Muscle layer of colon (tissue), 2 donors: Measurements from ENCODE around the gene HYDIN.
"Not testable (repeated sequence)": the region's sequence is repeated elsewhere in the genome, so short reads cannot be mapped to it uniquely, and the experiment has no call there.

ENCODE experiments used
- H3K27ac ChIP-seq: one replicate; pipeline ENCODE4 v1.7.0; 2013; ENCODE audit warnings: low read depth, mild to moderate bottlenecking, low read length, moderate library complexity
- H3K27me3 ChIP-seq, 2 donors: one replicate each; pipeline ENCODE4 v1.7.0; 2013; ENCODE audit warnings: low read length in 2 of 2, mild to moderate bottlenecking in 2 of 2; ENCODE audit not compliant: insufficient read depth in 2 of 2, control insufficient read depth in 1 of 2
- H3K36me3 ChIP-seq: one replicate; pipeline ENCODE4 v1.7.0; 2013; ENCODE audit warnings: mild to moderate bottlenecking, low read length; ENCODE audit not compliant: insufficient read depth
- H3K4me1 ChIP-seq: one replicate; pipeline ENCODE4 v1.7.0; 2013; ENCODE audit warnings: mild to moderate bottlenecking, low read length; ENCODE audit not compliant: insufficient read depth
- H3K4me3 ChIP-seq, 2 donors: one replicate each; pipeline ENCODE4 v1.7.0; 2013; ENCODE audit warnings: low read length in 2 of 2, low read depth in 1 of 2, mild to moderate bottlenecking in 1 of 2, moderate library complexity in 1 of 2
- H3K9ac ChIP-seq: one replicate; pipeline ENCODE4 v1.7.0; 2013; ENCODE audit warnings: low read length
- H3K9me3 ChIP-seq: one replicate; pipeline ENCODE4 v1.7.0; 2013; ENCODE audit warnings: mild to moderate bottlenecking, low read length
- donor health status: abdominal sarcoma.
- donor health status: Adenocarcinoma of cecum.

HYDIN gene

GRCh38 chr16:71080777-71081176, 149.7 kb downstream of the HYDIN start:
- not testable (repeated sequence) for H3K27ac ChIP-seq, H3K4me1 ChIP-seq, H3K9ac ChIP-seq, H3K36me3 ChIP-seq, H3K4me3 ChIP-seq, H3K27me3 ChIP-seq, H3K9me3 ChIP-seq

- H3K9me3 ChIP-seq, H3K4me1 ChIP-seq, H3K4me3 ChIP-seq, H3K9ac ChIP-seq, H3K27ac ChIP-seq, H3K36me3 ChIP-seq, H3K27me3 ChIP-seq: not testable (repeated sequence)
These were observed 150.3 kb downstream of the HYDIN start for GRCh38 chr16:71080262-71080661.

GRCh38 chr16:71070651-71071050, 159.9 kb downstream of the HYDIN start:
- H3K36me3 ChIP-seq, H3K4me3 ChIP-seq, H3K9ac ChIP-seq, H3K9me3 ChIP-seq, H3K27me3 ChIP-seq, H3K27ac ChIP-seq, H3K4me1 ChIP-seq: not testable (repeated sequence)

DNA sequence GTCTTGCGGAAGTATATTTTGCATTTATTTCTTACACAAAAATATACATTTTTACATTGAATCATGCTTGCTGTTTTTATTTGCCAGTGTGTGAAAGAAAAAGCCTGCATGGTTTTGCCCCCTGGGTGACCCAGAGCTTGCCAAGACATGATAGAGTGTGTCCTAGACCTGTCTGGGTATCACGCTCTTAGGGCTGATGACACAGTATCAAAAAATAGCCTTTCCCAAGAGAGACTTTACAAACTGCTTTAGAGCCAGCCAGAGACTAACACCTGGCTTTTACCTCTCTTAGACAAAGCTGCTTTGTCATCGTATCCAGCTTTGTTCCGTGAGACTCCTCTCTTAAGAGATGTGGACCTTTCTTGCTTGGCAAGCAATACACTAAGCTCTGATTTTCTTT, 160.7 kb downstream of the HYDIN start:
- not testable (repeated sequence) for H3K4me1 ChIP-seq, H3K36me3 ChIP-seq, H3K27ac ChIP-seq, H3K9me3 ChIP-seq, H3K27me3 ChIP-seq, H3K9ac ChIP-seq, H3K4me3 ChIP-seq

GRCh38 chr16:71053897-71054609, 176.5 kb downstream of the HYDIN start:
- not testable (repeated sequence) for H3K4me1 ChIP-seq, H3K9ac ChIP-seq, H3K9me3 ChIP-seq, H3K27me3 ChIP-seq, H3K36me3 ChIP-seq, H3K4me3 ChIP-seq, H3K27ac ChIP-seq

DNA sequence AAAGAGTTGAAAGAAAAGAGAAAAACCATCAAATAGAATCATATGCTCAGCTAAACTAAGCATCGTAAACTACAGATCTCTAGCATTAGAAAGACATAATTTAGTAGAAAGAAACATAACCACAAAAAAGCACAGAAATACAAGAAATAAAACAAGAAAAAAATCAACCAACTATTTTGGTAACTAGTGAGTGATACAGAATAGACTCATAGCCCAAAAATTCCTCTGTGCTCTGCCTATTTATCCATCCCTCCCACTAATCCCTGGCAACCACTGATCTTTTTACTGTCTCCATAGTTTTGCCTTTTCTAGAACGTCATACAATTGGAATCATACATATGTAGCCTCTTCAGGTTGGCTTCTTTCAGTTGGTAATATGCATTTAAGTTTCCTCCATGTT, 180.2 kb downstream of the HYDIN start:
- H3K4me1 ChIP-seq, H3K9ac ChIP-seq, H3K36me3 ChIP-seq, H3K9me3 ChIP-seq, H3K4me3 ChIP-seq, H3K27ac ChIP-seq, H3K27me3 ChIP-seq: not testable (repeated sequence)

DNA sequence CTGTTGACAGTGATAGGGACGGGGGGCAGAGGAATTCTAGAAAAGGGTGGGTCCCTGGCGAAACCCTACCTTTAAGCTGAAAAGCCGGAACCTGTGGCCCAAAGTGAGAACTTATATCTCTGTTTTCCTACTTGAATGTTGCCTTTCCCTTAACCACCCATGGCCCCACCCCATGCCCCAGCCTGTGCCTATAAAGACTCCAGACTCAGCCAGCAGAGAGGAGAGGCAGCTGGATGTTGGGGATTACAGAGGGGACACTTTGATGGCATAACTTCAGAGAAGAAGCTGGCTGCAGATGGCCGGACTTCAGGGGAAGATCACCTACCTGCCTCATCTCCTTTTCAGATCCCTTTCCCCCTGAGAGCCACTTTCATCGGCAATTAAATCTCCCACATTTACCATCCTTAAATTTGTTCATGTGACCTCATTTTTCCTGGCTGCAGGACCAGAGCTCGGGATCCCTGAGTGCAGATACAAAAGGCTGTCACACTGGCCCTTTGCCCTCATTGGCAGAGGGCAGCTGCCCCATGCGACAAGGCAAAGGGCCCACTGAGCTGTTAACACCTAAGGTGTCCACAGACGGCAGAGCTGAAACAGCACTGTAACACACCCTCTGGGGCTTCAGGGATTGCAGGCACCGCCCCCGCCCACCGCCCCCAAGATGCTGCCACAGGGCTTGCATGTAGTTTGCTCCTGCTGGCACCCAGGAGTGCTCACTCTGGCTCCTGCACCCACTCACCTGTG, 191.0 kb downstream of the HYDIN start:
- H3K27me3 ChIP-seq, H3K4me3 ChIP-seq, H3K27ac ChIP-seq, H3K9me3 ChIP-seq, H3K9ac ChIP-seq, H3K36me3 ChIP-seq, H3K4me1 ChIP-seq: not testable (repeated sequence)

DNA sequence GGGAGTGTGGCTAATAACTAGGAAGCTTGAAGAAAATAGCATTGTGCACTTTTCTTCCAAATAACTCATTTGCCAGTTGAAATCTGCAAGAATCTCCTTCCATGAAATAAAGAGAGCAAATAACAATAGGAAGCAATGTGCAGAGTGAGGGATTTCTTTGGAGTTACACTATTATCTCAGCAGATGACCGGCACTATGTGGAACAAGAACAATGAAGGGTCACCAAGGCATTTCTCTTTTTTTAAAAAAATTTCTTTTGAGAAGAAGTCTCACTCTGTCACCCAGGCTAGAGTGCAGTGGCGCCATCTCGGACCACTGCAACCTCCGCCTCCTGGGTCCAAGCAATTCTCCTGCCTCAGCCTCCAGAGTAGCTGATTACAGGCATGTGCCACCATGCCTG, 192.1 kb downstream of the HYDIN start:
- not testable (repeated sequence) for H3K27ac ChIP-seq, H3K4me1 ChIP-seq

DNA sequence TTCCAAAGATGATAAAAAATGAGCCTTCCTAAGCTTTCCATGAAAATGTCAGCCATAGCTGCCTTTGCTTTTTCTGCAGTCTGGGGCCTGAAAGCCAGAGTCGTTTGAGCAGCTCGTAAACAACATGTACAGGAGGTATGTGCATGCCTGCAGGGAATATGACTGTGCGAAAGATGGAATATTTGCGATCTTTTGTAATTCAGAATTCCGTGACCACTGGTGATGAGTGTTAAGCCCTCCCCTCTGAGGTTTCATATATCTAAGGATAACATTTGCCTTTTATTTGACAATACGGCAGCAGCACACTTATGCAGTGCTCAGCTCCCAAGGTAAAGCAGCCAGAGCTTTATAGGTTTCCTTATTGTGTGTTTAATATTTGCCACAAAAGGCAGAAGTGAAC, 192.5 kb downstream of the HYDIN start:
- H3K27ac ChIP-seq, H3K27me3 ChIP-seq, H3K9ac ChIP-seq, H3K36me3 ChIP-seq, H3K9me3 ChIP-seq, H3K4me1 ChIP-seq, H3K4me3 ChIP-seq: not testable (repeated sequence)

More for the DNA sequence above, 192.1 kb downstream of the HYDIN start:
- H3K9me3 ChIP-seq, H3K4me3 ChIP-seq, H3K9ac ChIP-seq, H3K27me3 ChIP-seq, H3K36me3 ChIP-seq: not testable (repeated sequence)

DNA sequence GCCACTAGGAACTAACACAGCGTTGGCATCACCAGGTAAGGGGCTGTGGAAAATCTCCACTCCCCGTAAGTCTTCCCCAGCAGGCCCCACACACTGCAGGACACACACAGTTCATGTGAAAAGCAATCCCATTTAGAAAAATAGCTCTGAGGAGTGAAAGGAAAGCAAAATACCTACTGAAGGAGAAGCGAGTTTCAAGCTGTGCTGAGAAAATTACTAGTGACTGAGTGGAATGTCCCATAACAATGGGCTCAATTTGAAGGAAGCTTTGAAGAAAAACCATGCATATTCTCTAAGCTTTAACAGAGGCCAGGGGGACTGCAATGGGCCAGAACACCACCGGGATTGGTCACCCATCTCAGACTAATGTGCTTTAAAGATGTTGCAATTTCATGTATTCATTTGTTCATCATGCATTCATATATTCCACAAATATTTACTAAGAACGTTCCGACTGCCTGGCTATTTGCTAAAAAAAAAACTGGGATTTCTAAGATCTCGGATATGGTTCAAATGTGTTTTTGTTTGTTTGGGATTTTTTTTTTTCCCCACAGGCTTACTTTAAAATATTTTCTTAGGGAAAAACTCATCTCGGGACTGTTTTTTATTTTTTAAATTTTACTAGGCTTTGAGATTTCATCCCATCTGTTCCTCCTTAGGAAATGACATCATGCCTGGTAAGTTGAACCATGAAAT, 202.3 kb downstream of the HYDIN start:
- H3K4me3 ChIP-seq, H3K9me3 ChIP-seq, H3K36me3 ChIP-seq, H3K9ac ChIP-seq, H3K27ac ChIP-seq, H3K27me3 ChIP-seq, H3K4me1 ChIP-seq: not testable (repeated sequence)

- H3K9ac ChIP-seq, H3K27ac ChIP-seq, H3K9me3 ChIP-seq, H3K27me3 ChIP-seq, H3K4me1 ChIP-seq, H3K4me3 ChIP-seq, H3K36me3 ChIP-seq: not testable (repeated sequence)
These were observed 203.0 kb downstream of the HYDIN start for GRCh38 chr16:71027511-71027910.
